H1 (cell line): Measurements from ENCODE around the gene GALNTL6. TPM values are rescaled to one million over a fixed set of nuclear protein-coding genes. Genes with fewer than 3 reads are reported as not detected.

ENCODE experiments used
- CEBPB ChIP-seq: IDR thresholded peaks from 2 replicates; pipeline ENCODE4 v1.6.1; 2012; ENCODE audit warnings: low read depth, low read length
- TAF1 ChIP-seq: IDR thresholded peaks from 2 replicates; pipeline ENCODE4 v1.6.1; 2011; ENCODE audit warnings: mild to moderate bottlenecking, low read depth, low read length
- TAF7 ChIP-seq: optimal IDR thresholded peaks from 2 replicates; pipeline ENCODE3; 2011; ENCODE audit warnings: low read depth, mild to moderate bottlenecking, inconsistent platforms, low read length, moderate library complexity, borderline replicate concordance
- polyA plus RNA-seq, 7 experiments: library from polyadenylated mRNA; depleted of rRNA in 3 of 7; stranded (reverse) in 5 of 7; unstranded in 2 of 7; fragments of >200 nt in 5 of 7; fragments of 200-250 nt in 2 of 7; gene quantifications; 1 replicate in 5 of 7; 2 replicates in 1 of 7; 4 replicates in 1 of 7; pipeline versions ENCODE4 v1.2.1 to v1.2.3, GENCODE V29; 2011 to 2013; ENCODE audit warnings: missing spikeins in 2 of 7, mixed read lengths in 2 of 7
- total RNA-seq: library from RNA; stranded (reverse); fragmentation: NEBNext Ultra II Directional; extraction: Animal tissue kit (Norgen Biotek cat#: 25700); gene quantifications from 2 replicates; pipeline ENCODE4 v1.2.1, GENCODE V29; 2021
- TF ChIP-seq, protein P1 (sequence below): IDR thresholded peaks from 2 replicates; pipeline ENCODE4 v1.6.1; 2012; ENCODE audit warnings: inconsistent platforms
- TF ChIP-seq, protein P2 (sequence below): fragments of 300-600 bp; sonication (generic); IDR thresholded peaks from 2 replicates; pipeline ENCODE4 v1.7.1; 2012; ENCODE audit warnings: low read length, moderate library complexity, mild to moderate bottlenecking, inconsistent platforms; ENCODE audit not compliant: insufficient replicate concordance

Gene GALNTL6
- total and polyA plus RNA-seq, 2 of the 8 experiments (the other 6 are each of a cell fraction or from before 2014, with no cell fraction given) = 0.03 to 0.32 TPM

DNA sequence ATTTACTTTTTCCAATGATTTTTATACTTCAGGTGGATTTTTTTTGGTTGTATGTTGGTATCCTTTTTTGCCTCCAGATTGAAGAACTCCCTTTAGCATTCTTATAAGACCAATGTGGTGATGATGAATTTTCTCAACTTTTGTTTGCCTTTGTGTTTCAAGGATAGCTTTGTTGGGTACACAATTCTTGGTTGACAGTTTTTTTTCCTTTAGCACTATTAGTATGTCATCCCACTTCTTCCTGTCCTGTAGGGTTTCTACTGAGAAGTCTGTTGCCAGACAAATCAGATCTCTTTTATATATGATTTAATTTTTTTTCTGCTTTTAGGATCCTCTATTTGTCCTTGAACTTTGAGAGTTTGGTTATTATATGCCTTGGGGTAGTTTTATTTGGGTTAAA lies 892.4 kb downstream of the GALNTL6 start (continued):
- TF ChIP-seq CEBPB (no peak), TAF7 (no peak), TAF1 (no peak)
- TF ChIP-seq, protein P1, sequence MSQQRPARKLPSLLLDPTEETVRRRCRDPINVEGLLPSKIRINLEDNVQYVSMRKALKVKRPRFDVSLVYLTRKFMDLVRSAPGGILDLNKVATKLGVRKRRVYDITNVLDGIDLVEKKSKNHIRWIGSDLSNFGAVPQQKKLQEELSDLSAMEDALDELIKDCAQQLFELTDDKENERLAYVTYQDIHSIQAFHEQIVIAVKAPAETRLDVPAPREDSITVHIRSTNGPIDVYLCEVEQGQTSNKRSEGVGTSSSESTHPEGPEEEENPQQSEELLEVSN = no peak
- TF ChIP-seq, protein P2, sequence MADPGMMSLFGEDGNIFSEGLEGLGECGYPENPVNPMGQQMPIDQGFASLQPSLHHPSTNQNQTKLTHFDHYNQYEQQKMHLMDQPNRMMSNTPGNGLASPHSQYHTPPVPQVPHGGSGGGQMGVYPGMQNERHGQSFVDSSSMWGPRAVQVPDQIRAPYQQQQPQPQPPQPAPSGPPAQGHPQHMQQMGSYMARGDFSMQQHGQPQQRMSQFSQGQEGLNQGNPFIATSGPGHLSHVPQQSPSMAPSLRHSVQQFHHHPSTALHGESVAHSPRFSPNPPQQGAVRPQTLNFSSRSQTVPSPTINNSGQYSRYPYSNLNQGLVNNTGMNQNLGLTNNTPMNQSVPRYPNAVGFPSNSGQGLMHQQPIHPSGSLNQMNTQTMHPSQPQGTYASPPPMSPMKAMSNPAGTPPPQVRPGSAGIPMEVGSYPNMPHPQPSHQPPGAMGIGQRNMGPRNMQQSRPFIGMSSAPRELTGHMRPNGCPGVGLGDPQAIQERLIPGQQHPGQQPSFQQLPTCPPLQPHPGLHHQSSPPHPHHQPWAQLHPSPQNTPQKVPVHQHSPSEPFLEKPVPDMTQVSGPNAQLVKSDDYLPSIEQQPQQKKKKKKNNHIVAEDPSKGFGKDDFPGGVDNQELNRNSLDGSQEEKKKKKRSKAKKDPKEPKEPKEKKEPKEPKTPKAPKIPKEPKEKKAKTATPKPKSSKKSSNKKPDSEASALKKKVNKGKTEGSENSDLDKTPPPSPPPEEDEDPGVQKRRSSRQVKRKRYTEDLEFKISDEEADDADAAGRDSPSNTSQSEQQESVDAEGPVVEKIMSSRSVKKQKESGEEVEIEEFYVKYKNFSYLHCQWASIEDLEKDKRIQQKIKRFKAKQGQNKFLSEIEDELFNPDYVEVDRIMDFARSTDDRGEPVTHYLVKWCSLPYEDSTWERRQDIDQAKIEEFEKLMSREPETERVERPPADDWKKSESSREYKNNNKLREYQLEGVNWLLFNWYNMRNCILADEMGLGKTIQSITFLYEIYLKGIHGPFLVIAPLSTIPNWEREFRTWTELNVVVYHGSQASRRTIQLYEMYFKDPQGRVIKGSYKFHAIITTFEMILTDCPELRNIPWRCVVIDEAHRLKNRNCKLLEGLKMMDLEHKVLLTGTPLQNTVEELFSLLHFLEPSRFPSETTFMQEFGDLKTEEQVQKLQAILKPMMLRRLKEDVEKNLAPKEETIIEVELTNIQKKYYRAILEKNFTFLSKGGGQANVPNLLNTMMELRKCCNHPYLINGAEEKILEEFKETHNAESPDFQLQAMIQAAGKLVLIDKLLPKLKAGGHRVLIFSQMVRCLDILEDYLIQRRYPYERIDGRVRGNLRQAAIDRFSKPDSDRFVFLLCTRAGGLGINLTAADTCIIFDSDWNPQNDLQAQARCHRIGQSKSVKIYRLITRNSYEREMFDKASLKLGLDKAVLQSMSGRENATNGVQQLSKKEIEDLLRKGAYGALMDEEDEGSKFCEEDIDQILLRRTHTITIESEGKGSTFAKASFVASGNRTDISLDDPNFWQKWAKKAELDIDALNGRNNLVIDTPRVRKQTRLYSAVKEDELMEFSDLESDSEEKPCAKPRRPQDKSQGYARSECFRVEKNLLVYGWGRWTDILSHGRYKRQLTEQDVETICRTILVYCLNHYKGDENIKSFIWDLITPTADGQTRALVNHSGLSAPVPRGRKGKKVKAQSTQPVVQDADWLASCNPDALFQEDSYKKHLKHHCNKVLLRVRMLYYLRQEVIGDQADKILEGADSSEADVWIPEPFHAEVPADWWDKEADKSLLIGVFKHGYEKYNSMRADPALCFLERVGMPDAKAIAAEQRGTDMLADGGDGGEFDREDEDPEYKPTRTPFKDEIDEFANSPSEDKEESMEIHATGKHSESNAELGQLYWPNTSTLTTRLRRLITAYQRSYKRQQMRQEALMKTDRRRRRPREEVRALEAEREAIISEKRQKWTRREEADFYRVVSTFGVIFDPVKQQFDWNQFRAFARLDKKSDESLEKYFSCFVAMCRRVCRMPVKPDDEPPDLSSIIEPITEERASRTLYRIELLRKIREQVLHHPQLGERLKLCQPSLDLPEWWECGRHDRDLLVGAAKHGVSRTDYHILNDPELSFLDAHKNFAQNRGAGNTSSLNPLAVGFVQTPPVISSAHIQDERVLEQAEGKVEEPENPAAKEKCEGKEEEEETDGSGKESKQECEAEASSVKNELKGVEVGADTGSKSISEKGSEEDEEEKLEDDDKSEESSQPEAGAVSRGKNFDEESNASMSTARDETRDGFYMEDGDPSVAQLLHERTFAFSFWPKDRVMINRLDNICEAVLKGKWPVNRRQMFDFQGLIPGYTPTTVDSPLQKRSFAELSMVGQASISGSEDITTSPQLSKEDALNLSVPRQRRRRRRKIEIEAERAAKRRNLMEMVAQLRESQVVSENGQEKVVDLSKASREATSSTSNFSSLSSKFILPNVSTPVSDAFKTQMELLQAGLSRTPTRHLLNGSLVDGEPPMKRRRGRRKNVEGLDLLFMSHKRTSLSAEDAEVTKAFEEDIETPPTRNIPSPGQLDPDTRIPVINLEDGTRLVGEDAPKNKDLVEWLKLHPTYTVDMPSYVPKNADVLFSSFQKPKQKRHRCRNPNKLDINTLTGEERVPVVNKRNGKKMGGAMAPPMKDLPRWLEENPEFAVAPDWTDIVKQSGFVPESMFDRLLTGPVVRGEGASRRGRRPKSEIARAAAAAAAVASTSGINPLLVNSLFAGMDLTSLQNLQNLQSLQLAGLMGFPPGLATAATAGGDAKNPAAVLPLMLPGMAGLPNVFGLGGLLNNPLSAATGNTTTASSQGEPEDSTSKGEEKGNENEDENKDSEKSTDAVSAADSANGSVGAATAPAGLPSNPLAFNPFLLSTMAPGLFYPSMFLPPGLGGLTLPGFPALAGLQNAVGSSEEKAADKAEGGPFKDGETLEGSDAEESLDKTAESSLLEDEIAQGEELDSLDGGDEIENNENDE = no peak
